NCI-H526 (cell line): ENCODE data around the gene ENO2.

ENCODE experiments used
- DNase-seq, 2 experiments: peaks; one replicate each; lab custom pipeline; 2025; lab: John Stamatoyannopoulos, UW

ENO2 gene

GRCh38 chr12:6960593-6961277, 46.4 kb downstream of the ENO2 start:
- DNase-seq: no peak

GRCh38 chr12:6961278-6961694, 46.9 kb downstream of the ENO2 start:
- DNase-seq: no peak

- DNase-seq: peak; percentile 89 to 92
These were observed 47.4 kb downstream of the ENO2 start for GRCh38 chr12:6961695-6962284.

GRCh38 chr12:6962285-6963015, 48.1 kb downstream of the ENO2 start:
- peak; percentile 86 to 92 for DNase-seq

- DNase-seq: peak; percentile 84 to 97
These were observed 48.8 kb downstream of the ENO2 start for GRCh38 chr12:6963016-6963731.

- peak in 1 of 2 experiments; percentile 52 for DNase-seq
These were observed 49.5 kb downstream of the ENO2 start for GRCh38 chr12:6963791-6964413.

GRCh38 chr12:6964605-6965025, 50.2 kb downstream of the ENO2 start:
- DNase-seq: peak in 1 of 2 experiments; percentile 47

- DNase-seq: peak; percentile 86 to 94
These were observed 50.8 kb downstream of the ENO2 start for GRCh38 chr12:6965026-6965661.

- no peak for DNase-seq
These were observed 51.3 kb downstream of the ENO2 start for GRCh38 chr12:6965714-6966113.

- no peak for DNase-seq
These were observed 52.0 kb downstream of the ENO2 start for GRCh38 chr12:6966351-6966750.

GRCh38 chr12:6967651-6968100, 53.3 kb downstream of the ENO2 start:
- DNase-seq: no peak

- no peak for DNase-seq
These were observed 54.0 kb downstream of the ENO2 start for GRCh38 chr12:6968426-6968825.

- no peak for DNase-seq
These were observed 55.7 kb downstream of the ENO2 start for GRCh38 chr12:6970096-6970527.
